DND-41 (cell line): Measurements from ENCODE around the gene PDE3A.

Experiments
- CTCF ChIP-seq: IDR thresholded peaks from 2 replicates; pipeline ENCODE4 v1.5.1; 2012; ENCODE audit warnings: borderline replicate concordance, low read length, moderate library complexity, mild to moderate bottlenecking; ENCODE audit not compliant: poor library complexity, severe bottlenecking; ENCODE audit errors: extremely low read depth
- EZH2 ChIP-seq: IDR thresholded peaks from 3 replicates; pipeline ENCODE4 v1.6.1; 2012; ENCODE audit warnings: borderline replicate concordance, low read depth, mild to moderate bottlenecking, moderate library complexity, low read length, inconsistent platforms; ENCODE audit not compliant: severe bottlenecking

GRCh38 chr12:20426957-20427356 lies 58.6 kb downstream of the PDE3A start:
- no peak for TF ChIP-seq CTCF
- TF ChIP-seq EZH2: no peak
